Stimulated activated CD8-positive, alpha-beta memory T cell treated with anti-CD3 and anti-CD28 coated beads, Interleukin-12 subunit alpha, Interleukin-12 subunit beta, amount 100 ng/mL, for 24 hours (primary cell): ENCODE data around the gene VAV1.
"Not testable (repeated sequence)": the region's sequence is repeated elsewhere in the genome, so short reads cannot be mapped to it uniquely, and the experiment has no call there.

Experiments used
- DNase-seq: peaks from one replicate; pipeline ENCODE4 v3.0.0-alpha.2; 2020; ENCODE audit errors: extremely low read depth

VAV1 gene

DNA sequence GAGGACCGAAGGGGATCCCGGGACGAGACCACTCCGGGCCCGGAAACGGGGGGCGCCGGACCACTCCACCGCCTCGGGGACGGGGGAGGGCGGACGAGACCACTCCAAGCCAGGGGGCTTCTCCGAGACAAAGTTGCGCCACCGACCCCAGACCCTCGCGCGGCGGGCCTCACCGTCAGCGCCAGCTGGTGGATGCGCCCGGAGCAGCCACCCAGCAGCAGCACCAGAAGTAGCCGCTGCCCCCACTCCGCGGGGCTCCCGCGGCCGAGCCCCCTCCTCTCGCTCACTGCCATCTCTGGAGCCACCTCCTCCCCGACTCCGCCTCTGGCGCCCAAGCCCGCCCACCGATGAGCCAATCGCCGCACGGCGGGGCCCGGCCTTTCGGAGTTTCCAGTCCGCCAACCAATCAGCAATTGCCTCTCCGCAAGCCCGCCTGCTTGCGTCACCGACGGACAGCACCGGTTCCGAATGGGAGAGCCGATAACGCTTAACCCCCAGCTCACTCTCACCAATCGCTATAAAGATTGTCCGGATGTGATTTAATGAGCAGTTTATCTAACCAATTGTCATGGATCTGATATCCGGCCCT is 35.1 kb upstream of the VAV1 start, which contains the start of gene GPR108:
Gene GPR108, minus strand, starts transcription at position 297 of the 589 bp plus-strand sequence. Its CDS starts 4 bp downstream, at position 293.
- peak; percentile 98 for DNase-seq

GRCh38 chr19:6737873-6738786 is 34.4 kb upstream of the VAV1 start:
- no peak for DNase-seq

- no peak for DNase-seq
These were observed 33.6 kb upstream of the VAV1 start for GRCh38 chr19:6738787-6739389.

DNA sequence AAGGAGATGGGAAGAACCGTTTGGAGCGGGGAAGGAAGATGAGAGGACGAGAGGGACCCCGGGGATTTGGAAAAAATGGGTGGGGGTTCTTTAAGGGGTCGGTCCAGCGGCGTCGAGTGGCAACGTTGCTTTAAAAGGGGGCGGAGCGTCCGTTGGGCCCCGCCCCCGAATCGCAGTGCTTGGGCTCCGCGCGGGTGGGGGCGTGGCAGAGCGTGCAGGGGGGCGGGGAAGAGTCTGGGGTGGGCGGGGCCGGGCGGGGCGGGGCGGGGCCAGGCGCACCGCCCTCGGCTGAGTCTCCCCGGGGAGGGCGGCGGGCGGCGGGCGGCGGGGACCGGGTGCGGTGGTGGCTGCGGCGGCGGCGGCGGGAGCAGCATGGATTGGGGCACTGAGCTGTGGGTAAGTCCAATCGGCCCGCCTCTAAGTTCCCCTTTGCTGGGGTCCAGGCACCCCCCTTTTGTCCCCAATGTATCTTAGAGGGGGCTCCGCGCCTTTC is 33.1 kb upstream of the VAV1 start, which contains the start of gene TRIP10:
Gene TRIP10, plus strand, starts transcription at position 291 of the 493 bp plus-strand sequence. Its CDS starts 82 bp downstream, at position 373.
- DNase-seq, result peak; percentile 57

GRCh38 chr19:6739883-6740588 is 32.5 kb upstream of the VAV1 start:
- DNase-seq, result no peak

DNA sequence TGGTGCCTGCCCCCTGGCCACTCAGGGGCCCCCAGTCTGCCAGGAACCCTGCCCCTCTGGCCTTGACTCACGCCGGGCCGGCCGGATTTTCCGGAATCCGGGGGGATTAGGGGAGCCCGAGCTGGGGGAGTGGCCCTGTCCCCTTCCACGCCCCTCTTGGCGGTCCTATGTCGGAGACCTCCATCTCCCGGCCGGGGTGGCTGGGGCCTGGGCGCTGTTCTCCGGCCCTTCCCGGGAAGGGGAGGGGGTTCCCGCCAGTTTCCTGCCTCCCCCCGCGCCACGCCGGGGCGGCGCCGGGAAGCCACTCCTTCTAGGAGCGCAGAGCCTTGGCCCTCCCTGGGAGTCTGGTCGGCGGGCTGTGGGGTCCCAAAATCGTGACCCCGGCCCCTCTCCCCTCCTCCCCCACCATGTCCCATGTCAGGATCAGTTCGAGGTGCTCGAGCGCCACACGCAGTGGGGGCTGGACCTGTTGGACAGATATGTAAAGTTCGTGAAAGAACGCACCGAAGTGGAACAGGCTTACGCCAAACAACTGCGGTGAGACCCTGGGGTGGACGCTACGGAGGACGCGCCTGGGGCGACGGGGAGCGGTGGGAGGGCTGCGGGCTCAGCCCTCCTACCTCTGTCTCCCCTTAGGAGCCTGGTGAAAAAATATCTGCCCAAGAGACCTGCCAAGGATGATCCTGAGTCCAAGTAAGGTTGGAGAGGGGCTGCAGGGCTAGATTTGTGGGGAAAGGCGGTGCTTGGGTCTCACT is 31.7 kb upstream of the VAV1 start:
- no peak for DNase-seq

- no peak for DNase-seq
These were observed 29.4 kb upstream of the VAV1 start for GRCh38 chr19:6743066-6743465.

GRCh38 chr19:6743714-6744380 is 28.7 kb upstream of the VAV1 start:
- no peak for DNase-seq

GRCh38 chr19:6744381-6745301 is 27.9 kb upstream of the VAV1 start:
- DNase-seq, result no peak

DNA sequence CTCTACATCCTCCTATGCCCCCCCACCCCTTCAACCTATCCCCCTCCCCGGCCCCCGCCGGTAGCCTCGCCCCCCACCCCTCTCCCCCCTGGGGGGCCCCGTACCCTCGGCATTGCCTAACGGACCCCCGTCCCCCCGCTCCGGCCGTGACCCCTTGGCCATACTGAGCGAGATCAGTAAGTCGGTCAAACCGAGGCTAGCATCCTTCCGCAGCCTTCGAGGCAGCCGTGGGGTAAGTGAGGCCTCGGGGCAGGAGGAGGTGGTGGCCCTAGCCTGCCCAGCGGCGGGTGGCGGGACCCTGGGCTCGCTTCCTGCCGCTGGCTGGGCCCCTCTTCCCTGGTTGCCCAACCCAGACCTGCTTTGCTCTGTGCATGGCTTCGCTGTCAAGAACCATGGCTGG is 26.5 kb upstream of the VAV1 start:
- no peak for DNase-seq

GRCh38 chr19:6748543-6748942 is 24.0 kb upstream of the VAV1 start:
- not testable (repeated sequence) for DNase-seq

DNA sequence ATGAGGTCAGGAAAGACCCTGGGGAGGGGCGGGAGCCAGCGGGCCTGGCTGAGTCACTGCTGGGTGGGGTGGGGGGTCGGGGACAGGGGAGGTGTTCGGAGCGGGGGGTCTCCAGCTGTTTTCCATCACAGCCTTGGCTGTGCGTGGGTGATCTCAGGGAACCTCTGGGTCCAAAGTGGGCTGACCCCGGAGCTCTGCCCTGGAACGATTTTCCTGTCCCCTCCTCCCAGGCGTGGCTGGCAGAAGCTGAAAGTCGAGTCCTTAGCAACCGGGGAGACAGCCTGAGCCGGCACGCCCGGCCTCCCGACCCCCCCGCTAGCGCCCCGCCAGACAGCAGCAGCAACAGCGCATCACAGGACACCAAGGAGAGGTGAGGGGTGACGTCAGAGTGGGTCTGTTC is 22.4 kb upstream of the VAV1 start:
- DNase-seq, result no peak

DNA sequence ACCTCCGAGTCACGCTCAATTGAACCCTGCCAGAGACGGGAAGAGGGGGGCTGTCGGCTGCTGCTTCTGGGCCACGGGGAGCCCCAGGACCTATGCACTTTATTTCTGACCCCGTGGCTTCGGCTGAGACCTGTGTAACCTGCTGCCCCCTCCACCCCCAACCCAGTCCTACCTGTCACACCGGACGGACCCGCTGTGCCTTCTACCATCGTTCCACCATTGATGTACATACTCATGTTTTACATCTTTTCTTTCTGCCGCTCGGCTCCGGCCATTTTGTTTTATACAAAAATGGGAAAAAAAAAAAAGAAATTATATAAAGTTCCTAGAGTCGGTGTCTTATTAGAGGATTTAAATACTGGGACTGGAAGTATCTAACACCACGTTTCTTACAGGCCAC is 21.3 kb upstream of the VAV1 start:
- no peak for DNase-seq

DNA sequence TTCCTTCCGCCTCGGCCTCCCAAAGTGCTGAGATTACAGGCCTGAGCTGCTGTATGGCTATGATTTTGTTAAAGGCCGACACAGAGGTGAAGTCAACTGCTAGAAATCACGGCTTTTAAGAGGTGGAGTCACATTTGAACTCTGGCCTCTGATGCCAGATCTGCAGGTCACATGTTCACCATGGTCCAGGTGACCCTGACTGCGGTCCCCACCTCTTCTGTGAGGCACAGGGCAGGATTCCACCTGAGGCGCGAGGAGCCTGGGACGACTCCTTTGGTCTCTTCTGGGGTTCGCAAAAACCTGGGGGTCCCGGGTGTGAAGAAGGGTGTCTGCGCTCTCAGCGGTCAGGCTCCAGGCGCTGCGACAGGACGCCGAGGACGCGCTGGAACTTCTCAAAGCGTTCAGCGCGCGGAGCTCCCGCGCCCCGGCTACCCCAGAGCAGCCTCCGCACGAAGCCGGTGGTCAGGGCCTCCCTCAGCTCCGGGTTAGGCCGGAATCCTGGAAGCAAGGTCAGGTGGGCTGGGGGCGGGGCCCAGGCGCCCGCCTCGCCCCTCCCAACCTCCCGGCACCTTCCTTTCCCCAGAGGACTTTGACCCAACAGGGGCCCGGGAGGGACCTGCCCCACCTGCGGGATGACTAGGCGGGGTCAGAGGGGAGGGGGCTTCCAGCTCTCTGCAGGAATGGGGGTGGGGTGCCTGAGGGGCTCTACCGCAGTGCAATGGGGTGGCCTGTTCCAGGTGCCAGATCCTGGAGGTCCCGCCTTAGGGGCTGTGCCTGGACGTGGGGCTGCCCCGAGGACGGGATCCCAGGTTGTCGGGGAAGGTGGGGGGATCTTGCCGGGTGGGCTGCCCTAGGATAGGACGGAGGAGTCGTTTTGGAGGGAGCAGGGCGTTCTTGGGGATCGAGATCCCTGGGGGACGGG is 20.0 kb upstream of the VAV1 start:
- DNase-seq, result no peak

GRCh38 chr19:6753178-6754031 is 19.1 kb upstream of the VAV1 start:
- DNase-seq, result peak; percentile 66

DNA sequence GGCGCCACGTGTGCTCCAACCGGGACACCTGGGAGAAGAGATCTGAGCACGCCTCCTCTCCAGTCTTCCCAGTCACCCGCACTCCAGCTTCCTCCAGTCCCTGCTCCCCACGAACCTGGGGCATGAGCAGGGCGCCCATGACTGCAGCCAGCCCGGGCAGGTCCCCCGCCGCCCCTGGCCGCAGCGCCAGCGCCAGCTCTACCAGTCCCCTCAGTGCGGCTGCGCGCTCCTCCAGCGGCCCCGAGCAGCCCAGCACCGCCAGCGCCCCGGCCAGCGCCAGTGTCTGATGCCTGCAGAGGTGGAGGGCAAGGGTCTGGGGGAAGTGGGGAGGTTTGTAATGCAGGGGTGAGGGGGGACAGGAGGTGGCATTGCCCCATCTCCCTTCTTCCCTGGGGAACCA is 18.4 kb upstream of the VAV1 start:
- DNase-seq, result no peak
